Measurements from ENCODE around the gene TST.

TST gene

GRCh38 chr22:37019309-37020191, at the start of gene TST, which contains the start of gene MPST:
TSS of gene TST (minus strand) at chr22:37019447. CDS start at chr22:37018732, 715 bp downstream.
TSS of gene MPST (plus strand) at chr22:37019742. CDS start at chr22:37019837, 95 bp downstream.
- DNase-seq (ENCODE audit: extremely low read depth, low read depth): no peak
- no peak for TF ChIP-seq CTCF (IDR thresholded peaks at IDR 0.05; ENCODE audit: low read depth, low read length, missing control alignments)

GRCh38 chr22:37068859-37069258, 49.6 kb upstream of the TST start:
- no peak for TF ChIP-seq CTCF (IDR thresholded peaks at IDR 0.05; ENCODE audit: low read depth, low read length, missing control alignments)
- no peak overlapping the region for H3K4me3 ChIP-seq (replicated peaks; ENCODE audit: low read depth, low read length)
- no peak for DNase-seq (ENCODE audit: extremely low read depth, low read depth)

More at GRCh38 chr22:37019309-37020191, at the start of gene TST, which contains the start of gene MPST:
- H3K4me3 ChIP-seq (replicated peaks; ENCODE audit: low read depth, low read length): peak within 1 kb of the TSS; percentile 80

- no peak for TF ChIP-seq CTCF (IDR thresholded peaks at IDR 0.05; ENCODE audit: low read depth, low read length, missing control alignments)
These were observed 48.2 kb upstream of the TST start for GRCh38 chr22:37067428-37067827.

GRCh38 chr22:37065961-37066360, 46.7 kb upstream of the TST start:
- no peak for TF ChIP-seq CTCF (IDR thresholded peaks at IDR 0.05; ENCODE audit: low read depth, low read length, missing control alignments)

More at GRCh38 chr22:37067428-37067827, 48.2 kb upstream of the TST start:
- H3K4me3 ChIP-seq (replicated peaks; ENCODE audit: low read depth, low read length): no peak overlapping the region
- no peak for DNase-seq (ENCODE audit: extremely low read depth, low read depth)

GRCh38 chr22:37065180-37065579, 45.9 kb upstream of the TST start:
- TF ChIP-seq CTCF (IDR thresholded peaks at IDR 0.05; ENCODE audit: low read depth, low read length, missing control alignments): no peak
- no peak overlapping the region for H3K4me3 ChIP-seq (replicated peaks; ENCODE audit: low read depth, low read length)
- DNase-seq (ENCODE audit: extremely low read depth, low read depth): no peak

More at GRCh38 chr22:37065961-37066360, 46.7 kb upstream of the TST start:
- H3K4me3 ChIP-seq (replicated peaks; ENCODE audit: low read depth, low read length): no peak overlapping the region
- DNase-seq (ENCODE audit: extremely low read depth, low read depth): no peak

GRCh38 chr22:37064553-37064952, 45.3 kb upstream of the TST start:
- no peak overlapping the region for H3K4me3 ChIP-seq (replicated peaks; ENCODE audit: low read depth, low read length)
- TF ChIP-seq CTCF (IDR thresholded peaks at IDR 0.05; ENCODE audit: low read depth, low read length, missing control alignments): no peak
- DNase-seq (ENCODE audit: extremely low read depth, low read depth): no peak

Data from HFF-Myc (cell line).